Right lobe of liver (tissue), 4 donors: ENCODE results near the gene SPATA46.

Experiments used
- POLR2A ChIP-seq: fragments of 450-650 bp; IDR thresholded peaks from one replicate; pipeline ENCODE4 v1.6.1; 2017; ENCODE audit warnings: antibody characterized with exemption, mild to moderate bottlenecking
- TF ChIP-seq, protein P1 (sequence below), 4 donors: fragments of 200-600 bp in 3 of 4; fragments of 450-650 bp in 1 of 4; IDR thresholded peaks; one replicate each; pipeline versions ENCODE4 v1.5.1 to v1.8.0; 2016 to 2022; ENCODE audit warnings: antibody characterized with exemption in 4 of 4, mild to moderate bottlenecking in 2 of 4
- donor health status: DM: no; HTN: no; CAD: no.
- donor health status: DM: no; HTN: no; CAD: no.
- donor health status: DM: no; HTN: yes; CAD: no.

DNA sequence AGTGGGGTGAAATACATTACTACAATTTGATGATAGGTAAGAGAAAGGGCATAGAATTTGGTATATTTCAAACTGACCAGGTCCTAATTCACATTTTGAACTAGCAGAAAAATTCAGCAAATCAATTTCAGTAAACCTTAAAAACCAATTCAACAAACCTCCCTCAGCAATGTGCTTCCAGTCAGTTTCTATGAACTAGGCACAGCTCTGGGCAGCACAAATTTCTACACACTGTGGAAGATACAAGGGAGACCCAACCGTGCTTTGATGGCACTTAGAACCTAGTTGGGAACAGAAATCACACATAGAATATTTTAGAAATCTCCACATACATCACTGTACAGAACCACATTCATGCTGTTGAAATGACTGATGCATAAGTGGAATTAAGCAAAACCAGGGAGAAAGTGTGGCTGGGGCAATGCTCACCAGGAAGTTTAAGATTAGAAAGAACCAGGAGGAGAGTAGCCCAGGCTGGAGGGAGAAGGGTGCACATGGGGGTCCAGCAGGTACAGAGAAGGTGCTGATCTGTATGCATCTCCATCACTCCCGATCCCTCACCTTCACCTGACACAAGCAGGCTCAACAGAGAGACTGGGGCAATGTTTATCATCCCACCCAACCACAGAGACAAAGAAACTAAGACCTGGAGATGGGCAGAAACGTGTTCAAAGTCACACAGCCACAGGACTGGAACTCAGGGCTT lies 19.7 kb upstream of the SPATA46 start:
- TF ChIP-seq, protein P1, sequence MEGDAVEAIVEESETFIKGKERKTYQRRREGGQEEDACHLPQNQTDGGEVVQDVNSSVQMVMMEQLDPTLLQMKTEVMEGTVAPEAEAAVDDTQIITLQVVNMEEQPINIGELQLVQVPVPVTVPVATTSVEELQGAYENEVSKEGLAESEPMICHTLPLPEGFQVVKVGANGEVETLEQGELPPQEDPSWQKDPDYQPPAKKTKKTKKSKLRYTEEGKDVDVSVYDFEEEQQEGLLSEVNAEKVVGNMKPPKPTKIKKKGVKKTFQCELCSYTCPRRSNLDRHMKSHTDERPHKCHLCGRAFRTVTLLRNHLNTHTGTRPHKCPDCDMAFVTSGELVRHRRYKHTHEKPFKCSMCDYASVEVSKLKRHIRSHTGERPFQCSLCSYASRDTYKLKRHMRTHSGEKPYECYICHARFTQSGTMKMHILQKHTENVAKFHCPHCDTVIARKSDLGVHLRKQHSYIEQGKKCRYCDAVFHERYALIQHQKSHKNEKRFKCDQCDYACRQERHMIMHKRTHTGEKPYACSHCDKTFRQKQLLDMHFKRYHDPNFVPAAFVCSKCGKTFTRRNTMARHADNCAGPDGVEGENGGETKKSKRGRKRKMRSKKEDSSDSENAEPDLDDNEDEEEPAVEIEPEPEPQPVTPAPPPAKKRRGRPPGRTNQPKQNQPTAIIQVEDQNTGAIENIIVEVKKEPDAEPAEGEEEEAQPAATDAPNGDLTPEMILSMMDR (IDR thresholded peaks at IDR 0.05) = no peak
- no peak for TF ChIP-seq POLR2A
